HG03442 (cell line): Measurements from ENCODE around the gene CMTM5.

Source experiments
- ATAC-seq: cut with Tn5 transposase; IDR thresholded peaks from one replicate; pipeline ENCODE4 v1.9.1; 2021; ENCODE audit warnings: mild to moderate bottlenecking, moderate library complexity; ENCODE audit not compliant: unreplicated experiment

CMTM5 gene

DNA sequence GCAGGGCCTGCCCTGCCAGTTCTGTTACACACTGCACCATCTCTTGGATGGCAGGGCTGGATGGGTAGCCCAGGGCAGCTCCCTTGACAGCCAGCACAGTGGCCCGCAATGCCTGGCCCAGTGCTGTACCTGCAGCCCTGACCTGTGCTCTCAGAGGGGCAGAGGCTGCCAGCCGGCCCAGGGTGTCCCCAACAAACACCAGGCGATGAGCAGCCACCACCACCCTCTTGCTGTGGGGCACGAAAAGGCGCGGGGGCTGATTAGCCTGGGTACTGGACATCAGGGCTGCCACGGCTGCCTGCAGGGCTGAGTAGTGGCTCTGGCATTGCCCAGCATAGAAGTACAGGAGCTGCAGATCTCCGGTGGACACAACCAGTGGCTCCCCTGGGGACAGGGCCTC lies 19.6 kb upstream of the CMTM5 start:
- ATAC-seq, result no peak

DNA sequence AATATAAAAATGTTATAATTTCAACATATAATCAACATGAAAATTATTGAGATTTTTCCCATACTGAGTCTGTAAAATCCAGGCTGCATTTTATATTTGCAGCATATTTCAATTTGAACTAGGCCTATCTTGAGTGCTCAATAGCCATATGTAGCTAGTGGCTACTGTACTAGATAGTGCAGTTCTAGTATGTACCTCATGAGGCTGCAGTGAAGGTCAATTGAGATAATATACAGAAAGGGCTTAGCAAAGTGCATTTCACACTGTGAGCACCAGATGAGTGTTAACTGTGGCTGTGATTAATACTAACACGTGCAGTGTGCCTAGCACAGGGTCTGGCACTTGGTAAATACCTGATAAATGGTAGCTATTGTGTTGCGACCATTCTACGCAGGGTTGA lies 18.8 kb upstream of the CMTM5 start:
- no peak for ATAC-seq

GRCh38 chr14:23358553-23359166 lies 18.2 kb upstream of the CMTM5 start:
- no peak for ATAC-seq

- ATAC-seq, result no peak
Observed at GRCh38 chr14:23359167-23359626, 17.6 kb upstream of the CMTM5 start.

GRCh38 chr14:23359722-23360447 lies 17.0 kb upstream of the CMTM5 start:
- ATAC-seq, result no peak

GRCh38 chr14:23360496-23360895 lies 16.4 kb upstream of the CMTM5 start:
- ATAC-seq, result no peak

DNA sequence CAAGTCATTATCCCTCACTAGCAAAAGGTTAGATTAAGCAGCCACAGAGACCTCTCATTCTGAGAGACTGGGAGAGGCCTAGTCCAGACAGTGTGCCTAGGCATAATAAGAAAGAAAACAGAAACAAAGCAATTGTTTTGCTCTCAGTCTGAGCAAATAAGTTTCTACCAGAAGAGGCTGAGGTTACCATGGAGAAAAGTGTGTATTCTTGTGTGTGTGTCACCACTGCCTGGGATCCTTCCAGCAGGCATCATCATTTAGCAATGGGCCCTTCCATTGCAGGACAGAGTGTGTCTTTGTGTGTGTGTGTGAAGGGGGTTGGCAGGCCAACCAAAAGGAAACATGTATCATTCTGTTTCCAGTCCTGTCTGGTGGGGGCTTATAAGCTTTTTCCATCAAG lies 15.5 kb upstream of the CMTM5 start:
- no peak for ATAC-seq

DNA sequence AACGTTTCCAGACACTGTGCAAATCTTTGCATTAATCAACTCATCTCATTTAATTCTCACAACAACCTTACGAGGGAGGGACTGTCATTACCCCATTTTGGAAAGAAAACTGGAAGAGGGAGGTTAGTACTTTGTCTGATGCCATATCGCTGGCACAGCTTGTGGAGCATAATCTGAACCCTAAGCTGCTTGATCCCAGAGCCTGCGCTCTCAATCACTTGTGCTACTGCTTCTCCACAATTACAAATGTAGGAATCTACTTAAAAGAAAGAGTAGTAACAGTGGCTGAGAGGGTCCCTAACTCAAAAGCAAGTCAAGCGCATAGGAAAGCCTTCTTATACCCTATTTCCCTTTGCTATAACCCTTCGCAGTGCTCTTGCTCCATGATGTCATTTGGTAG lies 15.1 kb upstream of the CMTM5 start:
- ATAC-seq, result no peak

- ATAC-seq, result no peak
Observed at GRCh38 chr14:23362200-23362599, 14.6 kb upstream of the CMTM5 start.

GRCh38 chr14:23364164-23365035 lies 12.4 kb upstream of the CMTM5 start:
- ATAC-seq, result no peak

- ATAC-seq, result no peak
Observed at GRCh38 chr14:23365036-23365731, 11.7 kb upstream of the CMTM5 start, which contains the start of gene EFS. EFS (minus strand) TSS chr14:23365172; CDS start chr14:23365025, 147 bp downstream.

DNA sequence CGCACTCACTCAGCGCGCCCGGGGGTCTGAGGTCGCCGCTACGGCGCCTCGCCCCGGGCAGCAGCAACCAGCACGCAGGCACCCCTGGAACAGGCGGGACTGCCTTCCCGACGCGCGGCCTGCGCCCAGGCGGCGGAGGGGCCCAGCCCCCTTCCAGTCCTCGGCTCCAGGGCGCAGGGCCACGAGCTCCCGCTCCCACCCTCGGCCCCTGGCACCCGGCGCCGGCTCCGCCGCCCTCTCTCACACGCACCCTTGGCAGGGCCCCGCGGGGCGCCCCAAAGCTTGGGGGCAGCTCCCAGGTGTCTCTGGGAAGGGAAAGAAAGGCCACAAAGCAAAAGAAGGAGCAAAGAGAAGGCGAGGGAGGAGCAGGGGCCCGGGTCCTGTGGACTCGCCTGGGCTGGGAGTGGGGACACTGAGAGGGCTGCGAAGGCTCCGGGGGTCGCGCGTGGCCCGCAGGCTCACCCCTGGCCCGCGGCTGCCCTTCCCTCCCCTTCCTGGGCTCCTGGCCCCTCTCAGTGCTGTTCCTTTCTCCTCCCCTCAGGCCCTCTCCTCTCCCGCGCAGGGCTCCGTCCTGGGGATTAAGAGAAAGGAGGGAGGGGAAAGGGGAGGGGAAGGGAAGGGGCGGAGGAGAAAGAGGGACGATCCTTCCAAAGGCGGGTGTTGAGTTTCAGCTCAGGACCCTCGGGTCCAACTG lies 11.0 kb upstream of the CMTM5 start:
- ATAC-seq, result no peak

DNA sequence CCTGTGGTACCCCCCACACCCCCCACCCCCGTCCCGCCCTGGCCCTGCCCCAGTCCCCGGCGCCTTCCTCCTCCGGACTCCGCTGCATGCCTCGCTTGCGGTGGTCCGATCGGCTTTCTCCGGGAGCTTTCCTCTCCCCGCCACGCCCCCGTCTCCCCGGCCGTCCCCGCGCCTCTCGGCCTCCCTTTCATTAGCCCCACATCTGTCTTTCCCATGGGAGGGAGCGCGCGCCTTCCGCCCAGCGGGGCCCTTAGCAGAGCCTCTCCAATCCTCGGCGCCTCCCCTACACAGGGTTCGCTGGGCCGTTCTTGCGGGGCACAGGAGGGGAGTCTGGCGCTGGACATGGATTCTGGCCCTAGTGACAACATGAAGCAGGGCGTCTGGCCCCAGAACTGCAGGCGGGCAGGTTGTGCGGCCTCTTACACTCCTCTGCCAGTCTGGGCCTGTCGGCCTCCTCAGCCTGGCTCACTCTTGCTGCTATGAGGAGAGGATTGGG lies 10.4 kb upstream of the CMTM5 start:
- ATAC-seq, result no peak

DNA sequence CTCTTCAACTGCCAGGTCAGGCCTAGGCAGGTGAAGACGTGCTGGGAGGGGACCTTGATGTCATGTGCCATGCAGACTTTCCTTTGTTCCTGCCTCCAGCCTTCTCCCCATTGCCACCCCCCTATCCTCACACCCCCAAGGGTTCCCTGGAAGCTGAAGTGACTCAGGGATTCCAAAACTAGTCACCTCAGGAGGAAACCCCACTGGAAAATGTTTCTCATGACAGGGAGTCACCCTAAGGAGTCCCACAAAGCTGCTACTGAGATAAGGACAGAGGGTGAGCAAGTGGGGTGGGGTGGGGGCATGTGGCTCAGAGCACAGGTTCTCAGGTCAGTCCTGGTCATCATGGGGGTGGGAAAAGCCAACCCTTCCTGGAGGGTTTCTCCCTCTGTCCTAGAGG lies 6.6 kb upstream of the CMTM5 start:
- ATAC-seq, result no peak

DNA sequence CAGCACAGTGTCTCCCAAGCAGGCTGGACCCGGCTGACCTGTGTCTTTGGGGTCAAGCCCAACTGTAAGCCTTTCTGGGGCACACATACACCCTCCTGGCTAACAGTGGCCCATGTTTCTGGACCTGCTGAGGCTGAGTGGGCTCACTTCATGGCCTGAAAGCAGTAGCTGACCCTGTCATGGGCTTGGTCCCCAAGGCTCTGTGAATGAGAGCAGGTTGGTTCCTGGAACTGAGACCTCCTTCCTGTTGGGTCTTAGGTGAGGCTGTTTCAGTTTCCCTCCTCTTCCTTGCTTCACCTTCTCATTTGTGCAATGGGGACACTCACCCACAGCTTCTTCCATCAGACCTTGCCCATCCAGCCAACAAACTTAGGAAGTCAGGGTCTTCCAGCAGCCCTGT lies 5.0 kb upstream of the CMTM5 start:
- ATAC-seq, result no peak

DNA sequence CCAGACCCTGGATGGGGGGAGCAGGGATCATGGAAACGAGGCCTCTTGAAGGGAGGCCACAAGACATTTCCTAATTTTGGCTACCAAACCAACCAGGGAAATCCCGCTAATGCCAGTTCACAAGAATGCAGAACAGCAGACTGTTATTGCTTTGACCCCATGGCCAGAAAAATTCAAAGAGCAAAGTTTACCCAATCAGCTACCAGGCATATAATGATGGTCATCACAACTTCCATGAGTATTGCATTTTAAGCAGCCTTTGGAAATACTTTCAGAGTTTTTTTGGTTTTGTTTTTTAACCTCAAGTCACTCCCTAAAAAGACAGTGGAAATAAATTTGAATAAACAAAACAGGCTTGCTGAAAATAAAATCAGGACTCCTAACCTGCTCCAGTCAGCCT lies 4.3 kb upstream of the CMTM5 start, which contains the start of gene IL25:
Gene IL25 (plus strand): TSS at position 301 of the 400 bp plus-strand sequence.
- no peak for ATAC-seq

DNA sequence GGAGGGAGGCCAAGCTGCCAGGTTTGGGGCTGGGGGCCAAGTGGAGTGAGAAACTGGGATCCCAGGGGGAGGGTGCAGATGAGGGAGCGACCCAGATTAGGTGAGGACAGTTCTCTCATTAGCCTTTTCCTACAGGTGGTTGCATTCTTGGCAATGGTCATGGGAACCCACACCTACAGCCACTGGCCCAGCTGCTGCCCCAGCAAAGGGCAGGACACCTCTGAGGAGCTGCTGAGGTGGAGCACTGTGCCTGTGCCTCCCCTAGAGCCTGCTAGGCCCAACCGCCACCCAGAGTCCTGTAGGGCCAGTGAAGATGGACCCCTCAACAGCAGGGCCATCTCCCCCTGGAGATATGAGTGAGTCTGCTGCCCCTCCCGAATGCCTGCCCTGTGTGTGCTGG lies 3.8 kb upstream of the CMTM5 start:
- ATAC-seq, result no peak

DNA sequence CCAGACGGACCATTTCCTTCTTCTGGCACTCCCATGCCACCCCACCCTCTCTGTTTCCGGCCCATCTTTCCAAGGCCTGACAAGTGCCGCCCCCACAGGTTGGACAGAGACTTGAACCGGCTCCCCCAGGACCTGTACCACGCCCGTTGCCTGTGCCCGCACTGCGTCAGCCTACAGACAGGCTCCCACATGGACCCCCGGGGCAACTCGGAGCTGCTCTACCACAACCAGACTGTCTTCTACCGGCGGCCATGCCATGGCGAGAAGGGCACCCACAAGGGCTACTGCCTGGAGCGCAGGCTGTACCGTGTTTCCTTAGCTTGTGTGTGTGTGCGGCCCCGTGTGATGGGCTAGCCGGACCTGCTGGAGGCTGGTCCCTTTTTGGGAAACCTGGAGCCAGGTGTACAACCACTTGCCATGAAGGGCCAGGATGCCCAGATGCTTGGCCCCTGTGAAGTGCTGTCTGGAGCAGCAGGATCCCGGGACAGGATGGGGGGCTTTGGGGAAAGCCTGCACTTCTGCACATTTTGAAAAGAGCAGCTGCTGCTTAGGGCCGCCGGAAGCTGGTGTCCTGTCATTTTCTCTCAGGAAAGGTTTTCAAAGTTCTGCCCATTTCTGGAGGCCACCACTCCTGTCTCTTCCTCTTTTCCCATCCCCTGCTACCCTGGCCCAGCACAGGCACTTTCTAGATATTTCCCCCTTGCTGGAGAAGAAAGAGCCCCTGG lies 1.2 kb upstream of the CMTM5 start:
- ATAC-seq, result no peak

DNA sequence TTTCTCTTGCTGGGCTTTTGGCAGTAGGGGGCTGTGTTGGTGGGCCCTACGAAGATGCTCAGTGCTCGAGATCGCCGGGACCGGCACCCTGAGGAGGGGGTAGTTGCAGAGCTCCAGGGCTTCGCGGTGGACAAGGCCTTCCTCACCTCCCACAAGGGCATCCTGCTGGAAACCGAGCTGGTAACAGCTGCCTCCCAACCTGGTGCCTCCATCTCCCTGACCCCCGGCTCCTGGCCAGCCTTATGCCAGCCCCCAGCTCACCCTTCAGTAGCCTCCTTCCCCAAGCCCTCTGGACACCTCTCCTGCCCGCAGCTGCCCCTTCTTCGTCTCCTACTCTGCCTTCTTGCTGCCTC lies 328 bp downstream of the CMTM5 start:
- ATAC-seq, result no peak
